RCC 7860 (cell line): Measurements from ENCODE around the gene BATF2.
A peak's percentile ranks its signal among the peaks of the same experiment; 100 is the strongest.
"Not testable (repeated sequence)": the region's sequence is repeated elsewhere in the genome, so short reads cannot be mapped to it uniquely, and the experiment has no call there.

Experiments used
- DNase-seq: peaks from one replicate; pipeline ENCODE4 v3.0.0-alpha.2; 2015; ENCODE audit warnings: low spot score
- FAIRE-seq: peaks from 2 replicates; lab custom pipeline; 2012; peaks lifted over from hg19 to GRCh38; lab: Jason Lieb, UNC

The BATF2 gene, protein sequence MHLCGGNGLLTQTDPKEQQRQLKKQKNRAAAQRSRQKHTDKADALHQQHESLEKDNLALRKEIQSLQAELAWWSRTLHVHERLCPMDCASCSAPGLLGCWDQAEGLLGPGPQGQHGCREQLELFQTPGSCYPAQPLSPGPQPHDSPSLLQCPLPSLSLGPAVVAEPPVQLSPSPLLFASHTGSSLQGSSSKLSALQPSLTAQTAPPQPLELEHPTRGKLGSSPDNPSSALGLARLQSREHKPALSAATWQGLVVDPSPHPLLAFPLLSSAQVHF

DNA sequence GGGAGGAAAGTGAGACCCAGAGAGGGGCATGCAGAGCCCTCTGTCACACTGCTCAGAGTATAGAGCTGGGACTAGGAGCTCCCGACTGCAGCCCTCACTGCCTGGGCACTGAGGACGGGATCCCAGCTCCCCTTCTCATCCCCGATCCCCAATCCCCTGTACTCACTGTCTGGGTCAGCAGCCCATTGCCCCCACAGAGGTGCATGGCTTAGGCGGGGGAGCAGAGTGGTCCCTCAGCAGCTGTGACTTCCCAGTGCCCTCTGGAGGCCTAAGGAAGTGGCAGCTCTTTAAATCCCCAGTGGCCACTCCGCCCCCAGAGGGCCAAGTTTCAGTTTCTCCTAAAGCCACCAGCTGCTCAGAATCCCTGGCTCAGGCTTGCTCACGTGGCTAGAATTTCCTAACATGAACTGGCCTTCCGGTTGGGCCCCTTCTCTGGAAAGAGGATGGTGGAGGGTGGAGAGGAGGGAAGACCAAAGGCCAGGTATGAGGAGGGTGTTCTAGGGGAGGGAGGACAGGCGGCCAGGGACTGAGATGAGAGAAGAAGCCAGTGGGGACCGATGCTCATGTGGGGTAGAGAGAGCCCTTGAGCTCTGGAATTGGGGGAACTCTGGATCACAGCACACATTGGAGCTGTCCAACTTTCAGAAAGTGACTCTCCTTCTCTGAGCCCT is at the start of gene BATF2:
TSS of gene BATF2 (minus strand) at position 262 of the 671 bp plus-strand sequence. CDS start at position 205, 57 bp downstream.
- FAIRE-seq (no peak), DNase-seq (peak; percentile 11)

GRCh38 chr11:65045728-65046127 is 49.0 kb upstream of the BATF2 start:
- no peak for DNase-seq

DNA sequence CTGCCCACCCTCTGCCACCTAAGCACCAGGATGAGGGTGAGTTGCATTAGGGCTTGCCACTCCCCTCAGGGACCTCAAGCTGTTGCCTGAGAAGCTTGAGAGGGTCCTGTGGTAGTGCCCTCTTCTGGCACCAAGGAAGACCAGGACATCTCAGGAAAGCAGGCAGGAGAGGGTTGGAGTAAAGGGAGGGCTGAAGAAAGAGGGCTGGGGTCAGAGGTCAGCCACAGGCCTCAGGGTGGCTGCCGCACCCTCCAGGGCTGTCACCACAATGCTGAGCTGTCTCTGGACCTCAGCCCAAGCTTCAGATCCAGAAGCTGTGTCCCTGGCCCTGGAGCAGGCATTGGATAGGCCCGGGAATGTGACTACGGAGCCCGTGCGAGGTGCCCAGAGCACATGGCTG is 48.3 kb upstream of the BATF2 start:
- FAIRE-seq (no peak), DNase-seq (no peak)

More at GRCh38 chr11:65045728-65046127, 49.0 kb upstream of the BATF2 start:
- FAIRE-seq: no peak

DNA sequence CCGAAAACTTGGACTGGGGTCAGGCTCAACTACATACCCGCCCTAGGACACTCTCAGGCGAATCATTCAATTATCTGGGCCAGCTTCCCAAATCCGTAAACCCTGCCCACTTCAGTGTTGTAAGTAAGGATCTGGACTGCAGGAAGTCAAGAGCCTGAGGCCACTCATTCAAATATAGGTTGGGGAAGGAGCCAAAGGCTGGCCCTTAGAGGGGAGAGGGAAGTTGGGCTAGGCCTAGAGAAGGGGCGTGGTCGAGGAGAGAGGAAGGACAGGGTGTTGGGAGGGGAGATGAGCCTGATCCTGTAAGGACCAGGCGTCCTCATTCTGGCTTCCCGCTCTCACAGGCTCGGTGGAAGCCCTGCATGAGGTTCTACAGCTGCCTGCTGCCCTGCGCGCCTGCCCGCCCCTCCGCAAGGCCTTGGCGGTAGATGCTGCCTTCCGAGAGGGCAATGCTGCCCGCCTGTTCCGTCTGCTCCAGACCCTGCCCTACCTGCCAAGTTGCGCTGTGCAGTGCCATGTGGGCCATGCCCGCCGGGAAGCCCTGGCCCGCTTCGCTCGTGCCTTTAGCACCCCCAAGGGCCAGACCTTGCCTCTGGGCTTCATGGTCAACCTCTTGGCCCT is 47.2 kb upstream of the BATF2 start:
- DNase-seq (no peak), FAIRE-seq (no peak)

DNA sequence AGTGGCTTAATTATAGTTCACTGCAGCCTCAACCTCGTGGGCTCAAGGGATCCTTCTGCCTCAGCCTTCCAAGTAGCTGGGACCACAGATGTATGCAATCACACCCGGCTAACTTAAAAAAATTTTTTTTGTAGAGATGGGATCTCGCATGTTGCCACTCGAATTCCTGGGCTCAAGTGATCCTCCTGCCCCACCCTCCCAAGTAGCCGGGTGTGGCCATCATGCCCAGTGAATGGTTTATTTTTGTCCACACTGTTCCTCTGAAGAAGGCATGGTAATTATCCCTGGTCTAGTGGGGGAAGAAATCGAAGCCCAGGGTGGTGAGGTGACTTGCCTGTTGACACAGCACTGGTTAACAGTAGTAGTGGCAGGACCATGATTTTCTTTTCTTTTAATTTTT is 46.1 kb upstream of the BATF2 start:
- DNase-seq (no peak), FAIRE-seq (no peak)

DNA sequence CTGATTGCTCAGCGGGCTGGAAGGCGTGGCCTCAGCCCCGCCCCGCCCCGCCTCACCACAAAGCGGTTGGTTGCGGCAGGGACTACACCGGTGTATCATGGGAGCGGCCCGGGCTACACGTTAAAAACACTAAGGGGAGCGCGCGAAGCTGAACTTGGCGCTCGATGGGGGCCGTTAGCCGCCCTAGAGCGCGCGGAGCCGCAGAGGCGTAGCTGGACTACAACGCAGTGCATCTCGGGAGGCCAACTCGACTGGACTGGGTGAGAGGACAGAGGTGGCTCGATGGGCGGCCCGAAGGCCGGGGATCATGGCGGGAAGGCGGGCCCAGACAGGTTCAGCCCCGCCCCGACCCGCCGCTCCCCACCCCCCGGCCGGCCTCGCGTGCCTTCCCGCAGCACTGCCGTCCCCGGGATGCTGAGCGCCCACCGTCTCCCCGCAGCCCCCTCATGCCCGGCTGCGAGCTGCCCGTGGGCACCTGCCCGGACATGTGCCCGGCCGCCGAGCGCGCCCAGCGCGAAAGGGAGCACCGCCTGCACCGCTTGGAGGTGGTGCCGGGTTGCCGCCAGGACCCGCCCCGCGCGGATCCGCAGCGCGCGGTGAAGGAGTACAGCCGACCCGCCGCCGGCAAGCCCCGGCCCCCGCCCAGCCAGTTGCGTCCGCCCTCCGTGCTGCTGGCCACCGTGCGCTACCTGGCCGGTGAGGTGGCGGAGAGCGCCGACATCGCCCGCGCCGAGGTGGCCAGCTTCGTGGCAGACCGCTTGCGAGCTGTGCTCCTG is 44.3 kb upstream of the BATF2 start, which contains the start of gene SAC3D1:
TSS of gene SAC3D1 (plus strand) at position 364 of the 776 bp plus-strand sequence. CDS start at position 447, 83 bp downstream.
- FAIRE-seq: peak; percentile 82
- peak; percentile 89 for DNase-seq

DNA sequence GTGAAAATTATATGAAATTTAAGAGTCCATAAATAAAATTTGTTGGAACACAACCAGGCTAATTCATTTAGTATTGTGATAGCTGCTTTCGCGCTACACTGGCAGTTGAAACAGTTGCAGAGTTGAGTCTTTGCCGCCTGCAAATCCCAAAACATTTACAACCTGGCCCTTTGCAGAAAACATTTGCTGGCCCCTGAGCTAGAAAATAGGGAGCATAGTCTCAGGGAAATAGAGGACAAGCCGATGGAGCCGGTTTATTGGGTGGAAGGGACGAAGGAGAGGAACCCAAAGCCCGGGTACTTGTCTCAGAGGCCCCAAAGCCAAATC is 43.7 kb upstream of the BATF2 start:
- no peak for FAIRE-seq
- DNase-seq: no peak

DNA sequence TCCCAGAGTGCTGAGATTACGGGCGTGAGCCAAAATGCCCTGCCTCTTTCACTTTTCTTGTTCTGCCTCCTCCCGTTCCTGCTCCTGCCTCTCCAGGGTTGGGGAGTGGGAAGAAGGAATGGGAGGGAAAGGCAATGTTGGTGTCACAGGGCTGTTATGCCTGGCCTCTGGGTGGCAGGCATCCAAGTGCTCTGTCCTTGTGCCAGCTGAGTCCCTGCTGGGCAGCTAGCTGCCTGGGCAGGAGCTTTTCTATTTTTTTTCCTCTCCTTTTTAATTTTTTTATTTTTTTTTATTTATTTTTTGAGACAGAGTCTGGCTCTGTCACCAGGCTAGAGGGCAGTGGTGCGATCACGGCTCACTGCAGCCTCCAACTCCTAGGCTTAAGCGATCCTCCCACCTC is 40.2 kb upstream of the BATF2 start:
- DNase-seq: no peak
- no peak for FAIRE-seq

DNA sequence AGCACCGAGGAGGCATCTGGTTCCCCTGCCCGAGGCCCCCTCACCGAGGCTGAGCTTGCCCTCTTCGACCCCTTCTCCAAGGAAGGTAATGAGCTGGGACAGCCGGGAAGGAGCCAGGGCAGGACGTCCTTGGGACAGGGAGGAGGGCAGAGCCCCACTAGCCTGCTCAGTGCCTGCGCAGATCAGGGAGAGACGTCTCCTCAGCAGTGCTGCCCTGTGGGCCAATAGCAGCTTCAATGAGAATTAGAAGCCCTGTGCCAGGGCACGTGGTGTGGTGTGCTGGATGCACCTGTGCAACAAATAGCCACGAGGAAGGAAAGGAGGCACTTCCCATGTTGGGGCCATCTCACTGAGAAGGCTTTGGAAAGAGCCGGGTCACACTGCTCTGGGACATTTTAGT is 38.8 kb upstream of the BATF2 start:
- DNase-seq (no peak), FAIRE-seq (no peak)

DNA sequence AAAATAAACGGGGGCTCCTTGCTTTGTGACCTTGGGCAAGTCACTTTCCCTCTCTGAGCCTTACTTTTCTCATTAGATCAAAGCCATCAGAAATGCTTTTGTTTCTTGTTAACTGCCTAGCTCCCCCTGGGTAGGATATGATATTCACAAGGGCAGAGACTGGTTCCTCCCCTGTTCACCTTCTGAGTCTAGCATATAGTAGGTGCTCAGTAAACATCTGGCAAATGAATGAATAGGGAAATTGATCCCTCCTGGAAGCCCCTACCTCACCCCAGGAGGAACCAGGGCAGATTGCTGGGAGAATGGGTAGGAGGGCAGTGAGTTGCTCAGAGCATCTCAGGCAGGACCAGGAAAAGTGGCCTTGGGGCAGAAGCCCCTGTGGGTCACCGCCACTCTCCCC is 37.7 kb upstream of the BATF2 start:
- FAIRE-seq: no peak

GRCh38 chr11:65032216-65032615 is 35.4 kb upstream of the BATF2 start:
- FAIRE-seq: no peak
- DNase-seq: no peak

More for the DNA sequence above, 37.7 kb upstream of the BATF2 start:
- no peak for DNase-seq

DNA sequence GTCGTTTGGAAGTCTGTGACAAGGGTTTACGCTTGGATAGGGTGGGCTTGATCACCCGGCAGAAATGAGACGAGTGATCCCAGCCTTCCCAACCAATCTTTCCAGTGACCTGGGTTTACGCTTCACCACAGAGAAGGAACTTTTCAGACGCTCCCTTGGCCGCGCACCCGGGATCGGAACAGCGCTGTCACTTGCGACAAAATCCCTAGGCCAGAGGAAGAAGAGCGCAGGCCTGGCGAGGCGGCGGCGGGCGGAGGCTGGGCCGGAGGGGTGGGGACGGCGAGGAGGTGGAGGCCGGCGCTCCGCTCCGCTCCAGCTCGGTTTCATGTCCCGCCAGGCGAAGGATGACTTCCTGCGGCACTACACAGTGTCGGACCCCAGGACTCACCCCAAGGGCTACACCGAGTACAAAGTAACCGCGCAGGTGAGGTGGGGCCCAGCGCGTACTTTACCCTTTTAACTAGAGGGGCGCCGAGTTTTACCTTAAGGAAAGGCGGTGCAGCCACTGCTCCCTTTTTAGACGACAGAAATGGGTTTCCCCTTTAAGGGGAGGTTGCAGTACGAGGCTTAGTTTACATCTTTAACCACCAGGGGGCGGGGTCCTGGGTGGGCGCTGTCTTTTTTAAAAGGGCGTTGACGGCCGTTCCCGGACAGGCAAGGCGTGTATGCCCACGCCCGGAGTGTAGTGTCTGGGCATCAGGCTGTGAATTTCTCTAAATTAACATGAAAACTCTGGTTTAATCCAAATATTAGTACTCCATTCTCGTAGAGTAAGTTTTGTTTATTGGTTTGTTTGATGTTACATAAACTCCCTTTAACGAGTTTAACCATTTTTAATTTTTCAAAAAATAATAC is 30.7 kb upstream of the BATF2 start, which contains the start of gene SNX15:
TSS of gene SNX15 (plus strand) at position 227 of the 855 bp plus-strand sequence. CDS start at position 326, 99 bp downstream.
- DNase-seq (peak; percentile 88), FAIRE-seq (no peak)

DNA sequence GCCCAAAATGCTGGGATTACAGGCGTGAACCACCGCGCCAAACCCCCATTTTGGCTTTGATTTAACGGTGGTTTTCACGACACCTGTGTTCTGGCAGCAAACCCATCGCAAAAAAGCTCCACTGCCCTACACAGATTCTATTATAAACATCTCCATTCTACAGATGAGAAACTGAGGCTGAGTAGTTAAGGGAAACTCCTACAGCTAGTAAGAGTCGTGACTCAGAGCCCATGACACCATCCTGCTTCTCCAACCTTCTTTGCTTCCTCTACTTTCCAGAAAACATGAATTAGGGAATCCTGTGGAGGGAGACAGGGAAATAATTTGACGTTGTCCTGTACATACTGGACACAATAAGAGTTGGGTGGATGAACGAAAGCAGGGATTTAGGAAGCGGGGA is 30.0 kb upstream of the BATF2 start:
- DNase-seq (peak; percentile 54), FAIRE-seq (no peak)

- FAIRE-seq, DNase-seq: not testable (repeated sequence)
Observed at GRCh38 chr11:65023502-65023901, 26.7 kb upstream of the BATF2 start.

GRCh38 chr11:65021509-65021908 is 24.7 kb upstream of the BATF2 start:
- FAIRE-seq: no peak

GRCh38 chr11:65021003-65021402 is 24.2 kb upstream of the BATF2 start:
- FAIRE-seq: no peak
- no peak for DNase-seq

More at GRCh38 chr11:65021509-65021908, 24.7 kb upstream of the BATF2 start:
- DNase-seq: no peak

DNA sequence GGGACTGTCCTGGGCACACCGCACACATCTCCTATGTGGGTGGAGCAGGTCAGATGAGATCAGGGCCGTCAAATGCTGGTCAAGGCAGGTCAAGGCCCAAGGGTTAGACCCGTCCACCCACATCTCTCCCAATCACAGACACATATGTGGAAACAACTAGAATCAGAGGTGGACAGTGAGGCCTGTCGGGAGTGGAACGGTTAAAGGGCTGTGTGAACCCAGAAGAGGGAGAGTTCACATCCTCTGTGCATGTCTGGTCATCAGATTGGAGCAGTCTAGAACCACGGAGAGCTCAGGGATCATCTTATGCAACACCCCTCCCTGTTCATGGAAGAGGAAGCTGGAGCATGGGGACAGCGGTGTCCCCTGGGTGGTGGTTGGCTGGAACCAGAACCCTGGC is 23.1 kb upstream of the BATF2 start:
- DNase-seq: no peak
- no peak for FAIRE-seq

- FAIRE-seq (no peak), DNase-seq (no peak)
Observed at GRCh38 chr11:65017937-65018336, 21.2 kb upstream of the BATF2 start.

- no peak for DNase-seq
Observed at GRCh38 chr11:65016705-65017104, 19.9 kb upstream of the BATF2 start.

DNA sequence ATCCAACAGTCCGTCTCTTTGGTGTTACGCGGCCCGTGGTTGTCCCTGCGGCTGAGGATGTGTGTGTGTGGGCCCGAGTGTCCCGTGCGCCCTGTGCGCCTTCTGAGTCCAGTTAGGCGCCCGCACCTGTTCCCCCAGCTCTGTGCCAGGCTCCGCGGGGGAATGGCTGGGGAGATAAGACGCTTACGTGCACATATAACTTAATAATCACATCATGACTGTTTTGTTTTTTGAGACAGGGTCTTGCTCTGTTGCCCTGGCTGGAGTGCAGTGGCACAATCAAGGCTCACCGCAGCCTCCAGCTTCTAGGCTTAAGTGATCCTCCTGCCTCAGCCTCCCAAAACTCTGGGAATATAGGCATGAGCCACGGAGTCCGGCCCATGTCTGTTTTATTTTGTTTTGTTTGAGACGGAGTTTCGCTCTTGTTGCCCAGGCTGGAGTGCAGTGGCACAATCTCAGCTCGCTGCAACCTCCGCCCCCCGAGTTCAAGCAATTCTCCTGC is 18.0 kb upstream of the BATF2 start:
- DNase-seq (no peak), FAIRE-seq (no peak)

More at GRCh38 chr11:65016705-65017104, 19.9 kb upstream of the BATF2 start:
- FAIRE-seq: no peak
